Measurements from ENCODE around the gene HDAC4. TPM values are rescaled to one million over a fixed set of nuclear protein-coding genes. Genes with fewer than 3 reads are reported as not detected.

The HDAC4 gene
- total RNA-seq, result 5.4 and 19.3 TPM in 2 replicates

GRCh38 chr2:239400596-239401066, at the start of gene HDAC4:
Gene HDAC4, minus strand, starts transcription at chr2:239401020. Its CDS starts 48,321 bp downstream, at chr2:239352699.

